GM12891 (cell line): Measurements from ENCODE around the gene WNT9A.

Source experiments
- POLR2A ChIP-seq: IDR thresholded peaks from 2 replicates; pipeline ENCODE4 v1.6.1; 2011; ENCODE audit warnings: low read depth, low read length, control low read depth
- POLR2AphosphoS5 ChIP-seq: IDR thresholded peaks from 2 replicates; pipeline ENCODE4 v1.6.1; 2011; ENCODE audit warnings: low read depth, low read length, control low read depth
- TAF1 ChIP-seq: IDR thresholded peaks from 2 replicates; pipeline ENCODE4 v1.6.1; 2011; ENCODE audit warnings: low read depth, low read length, control low read depth

DNA sequence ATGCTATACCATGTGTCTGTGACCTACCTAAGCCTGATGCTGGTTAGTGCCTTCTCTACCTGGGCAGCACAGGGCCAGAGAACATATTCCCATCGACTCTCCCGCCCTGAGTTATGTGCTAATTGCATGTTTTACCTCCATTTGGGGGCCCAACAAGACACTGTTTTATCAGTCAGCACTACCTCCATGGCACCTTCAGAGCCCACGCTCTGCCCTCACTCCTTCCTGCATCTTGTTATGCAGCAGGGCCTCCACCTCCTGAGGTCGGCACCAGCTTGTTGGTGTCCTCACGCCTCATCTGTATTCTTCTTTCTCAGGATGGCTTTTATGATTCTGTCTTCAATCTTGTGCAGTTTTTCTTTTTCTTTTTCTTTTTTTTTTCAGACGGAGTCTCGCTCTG, 11.9 kb downstream of the WNT9A start:
- TF ChIP-seq POLR2A (no peak), TAF1 (no peak), POLR2AphosphoS5 (no peak)
